ENCODE data around the gene RUFY3. TPM values are rescaled to one million over a fixed set of nuclear protein-coding genes. Genes with fewer than 3 reads are reported as not detected.
"Not testable (repeated sequence)": the region's sequence is repeated elsewhere in the genome, so short reads cannot be mapped to it uniquely, and the experiment has no call there.

RUFY3 gene
- total RNA-seq, 1 experiment from 2014 or later: 32.9 TPM

DNA sequence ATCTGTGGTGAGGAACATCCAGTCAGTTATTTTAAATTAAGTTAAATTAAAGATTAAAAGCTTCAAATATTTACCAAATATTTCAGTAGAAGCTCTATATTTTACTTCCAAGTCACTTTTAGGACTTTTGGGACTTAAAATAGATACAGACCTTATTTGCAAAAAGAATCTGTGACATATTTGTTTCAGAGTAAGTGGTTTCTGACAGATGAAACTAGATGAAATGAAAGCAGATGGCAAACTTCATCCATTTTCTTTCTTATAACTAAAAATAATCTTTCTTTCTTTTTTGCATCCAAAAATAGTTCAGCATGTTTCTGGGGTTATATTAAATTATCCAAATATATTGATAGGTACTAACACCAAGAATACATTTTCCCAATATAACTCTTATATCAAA lies 40.1 kb upstream of the RUFY3 start:
- Histone ChIP-seq H3K9ac (ENCODE audit: low read length) (no peak overlapping the region), H3K4me1 (ENCODE audit: control insufficient read depth in 1 of 2, insufficient read depth in 2 of 2, low read length in 2 of 2) (peaks cover 0 to 11% of the 10 kb centered on the region in 2 experiments; a peak in 2 of 4 replicates), H3K36me3 (ENCODE audit: control insufficient read depth in 1 of 2, insufficient read depth in 2 of 2, low read length in 2 of 2) (no peaks in the 10 kb centered on the region), H3K27me3 (ENCODE audit: insufficient read depth, low read length) (no peaks in the 10 kb centered on the region), H2AFZ (ENCODE audit: low read depth, low read length, poor library complexity, severe bottlenecking) (no peak overlapping the region), H3K9me2 (ENCODE audit: insufficient read depth) (no peaks in the 10 kb centered on the region), H3K27ac (ENCODE audit: low read depth, low read length) (no peak overlapping the region), H4K20me1 (ENCODE audit: insufficient read depth) (no peaks in the 10 kb centered on the region), H3K9me3 (ENCODE audit: control insufficient read depth in 1 of 2, insufficient read depth in 1 of 2, low read depth in 1 of 2, low read length in 2 of 2) (no peaks in the 10 kb centered on the region), H3K4me3 (replicated peaks in 1 of 2; ENCODE audit: low read depth in 1 of 2, low read length in 2 of 2) (no peak overlapping the region), H3K79me2 (ENCODE audit: insufficient read depth, low read length) (no peaks in the 10 kb centered on the region), H3K4me2 (ENCODE audit: low read length) (no peak overlapping the region)
- TF ChIP-seq, protein P1, sequence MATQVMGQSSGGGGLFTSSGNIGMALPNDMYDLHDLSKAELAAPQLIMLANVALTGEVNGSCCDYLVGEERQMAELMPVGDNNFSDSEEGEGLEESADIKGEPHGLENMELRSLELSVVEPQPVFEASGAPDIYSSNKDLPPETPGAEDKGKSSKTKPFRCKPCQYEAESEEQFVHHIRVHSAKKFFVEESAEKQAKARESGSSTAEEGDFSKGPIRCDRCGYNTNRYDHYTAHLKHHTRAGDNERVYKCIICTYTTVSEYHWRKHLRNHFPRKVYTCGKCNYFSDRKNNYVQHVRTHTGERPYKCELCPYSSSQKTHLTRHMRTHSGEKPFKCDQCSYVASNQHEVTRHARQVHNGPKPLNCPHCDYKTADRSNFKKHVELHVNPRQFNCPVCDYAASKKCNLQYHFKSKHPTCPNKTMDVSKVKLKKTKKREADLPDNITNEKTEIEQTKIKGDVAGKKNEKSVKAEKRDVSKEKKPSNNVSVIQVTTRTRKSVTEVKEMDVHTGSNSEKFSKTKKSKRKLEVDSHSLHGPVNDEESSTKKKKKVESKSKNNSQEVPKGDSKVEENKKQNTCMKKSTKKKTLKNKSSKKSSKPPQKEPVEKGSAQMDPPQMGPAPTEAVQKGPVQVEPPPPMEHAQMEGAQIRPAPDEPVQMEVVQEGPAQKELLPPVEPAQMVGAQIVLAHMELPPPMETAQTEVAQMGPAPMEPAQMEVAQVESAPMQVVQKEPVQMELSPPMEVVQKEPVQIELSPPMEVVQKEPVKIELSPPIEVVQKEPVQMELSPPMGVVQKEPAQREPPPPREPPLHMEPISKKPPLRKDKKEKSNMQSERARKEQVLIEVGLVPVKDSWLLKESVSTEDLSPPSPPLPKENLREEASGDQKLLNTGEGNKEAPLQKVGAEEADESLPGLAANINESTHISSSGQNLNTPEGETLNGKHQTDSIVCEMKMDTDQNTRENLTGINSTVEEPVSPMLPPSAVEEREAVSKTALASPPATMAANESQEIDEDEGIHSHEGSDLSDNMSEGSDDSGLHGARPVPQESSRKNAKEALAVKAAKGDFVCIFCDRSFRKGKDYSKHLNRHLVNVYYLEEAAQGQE (IDR thresholded peaks at IDR 0.05; ENCODE audit: low read depth): no peak
- no peak for TF ChIP-seq SIN3A (IDR thresholded peaks at IDR 0.05; ENCODE audit: low read depth)
- TF ChIP-seq RAD21 (IDR thresholded peaks at IDR 0.05; ENCODE audit: low read depth): no peak
- no peak for TF ChIP-seq ZNF274 (IDR thresholded peaks at IDR 0.05; ENCODE audit: low read depth, low read length)
- no peak for TF ChIP-seq JUND (IDR thresholded peaks at IDR 0.05)
- TF ChIP-seq TCF7L2 (IDR thresholded peaks at IDR 0.05; ENCODE audit: borderline replicate concordance, extremely low read depth, insufficient read depth, insufficient read length): no peak
- no peak for TF ChIP-seq EGR1 (IDR thresholded peaks at IDR 0.05; ENCODE audit: low read depth)
- no peak for TF ChIP-seq ZFX (IDR thresholded peaks at IDR 0.05)
- TF ChIP-seq POLR2AphosphoS5 (IDR thresholded peaks at IDR 0.05; ENCODE audit: low read depth, low read length): no peak
- no peak for TF ChIP-seq YY1 (IDR thresholded peaks at IDR 0.05; ENCODE audit: extremely low read depth, insufficient replicate concordance, low read depth, low read length)
- DNase-seq (ENCODE audit: low read depth, low spot score) (no peak), ATAC-seq (no peak)
- ChIA-PET POLR2A (no interaction called here), CTCF (no interaction called here), RAD21 (ENCODE audit: low non-redundant PET in 1 of 2, low total read pairs in 2 of 2, uncharacterized antibody in 2 of 2, unreplicated experiment in 2 of 2) (no interaction called here)
- no TSS peak for BruUV-seq (replicated peaks)
- intact Hi-C loops (cut with micrococcal nuclease): loop anchor here (10.0 kb wide), 1 partner anchor 313 kb away; the partner anchor contains the start of gene DCK

DNA sequence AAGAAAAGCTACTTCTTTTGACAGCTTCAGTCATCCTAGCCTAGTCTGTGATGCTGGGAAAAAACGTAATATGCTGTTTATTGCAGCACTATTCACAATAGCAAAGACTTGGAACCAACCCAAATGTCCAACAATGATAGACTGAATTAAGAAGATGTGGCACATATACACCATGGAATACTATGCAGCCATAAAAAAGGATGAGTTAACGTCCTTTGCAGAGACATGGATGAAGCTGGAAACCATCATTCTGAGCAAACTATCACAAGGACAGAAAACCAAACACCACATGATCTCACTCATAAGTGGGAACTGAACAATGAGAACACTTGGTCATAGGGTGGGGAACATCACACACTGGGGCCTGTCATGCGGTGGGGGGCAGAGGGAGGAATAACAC lies 39.6 kb upstream of the RUFY3 start:
- H3K27ac ChIP-seq (ENCODE audit: low read depth, low read length); H3K4me1 ChIP-seq (ENCODE audit: control insufficient read depth in 1 of 2, insufficient read depth in 2 of 2, low read length in 2 of 2); CTCF ChIA-PET; H3K9ac ChIP-seq (ENCODE audit: low read length); H3K9me2 ChIP-seq (ENCODE audit: insufficient read depth); H3K9me3 ChIP-seq (ENCODE audit: control insufficient read depth in 1 of 2, insufficient read depth in 1 of 2, low read depth in 1 of 2, low read length in 2 of 2); DNase-seq (ENCODE audit: low read depth, low spot score); H3K79me2 ChIP-seq (ENCODE audit: insufficient read depth, low read length); H3K27me3 ChIP-seq (ENCODE audit: insufficient read depth, low read length); H3K36me3 ChIP-seq (ENCODE audit: control insufficient read depth in 1 of 2, insufficient read depth in 2 of 2, low read length in 2 of 2); RAD21 ChIA-PET (ENCODE audit: low non-redundant PET in 1 of 2, low total read pairs in 2 of 2, uncharacterized antibody in 2 of 2, unreplicated experiment in 2 of 2); POLR2A ChIA-PET; BruUV-seq (replicated peaks); H3K4me2 ChIP-seq (ENCODE audit: low read length); H4K20me1 ChIP-seq (ENCODE audit: insufficient read depth); ATAC-seq; H3K4me3 ChIP-seq (replicated peaks in 1 of 2; ENCODE audit: low read depth in 1 of 2, low read length in 2 of 2); H2AFZ ChIP-seq (ENCODE audit: low read depth, low read length, poor library complexity, severe bottlenecking): not testable (repeated sequence)
- intact Hi-C loops (cut with micrococcal nuclease): loop anchor here (10.0 kb wide), 1 partner anchor 313 kb away; the partner anchor contains the start of gene DCK

All from HCT116 (cell line).